ENCODE results near the gene TRERF1.

GRCh38 chr6:42449917-42450476 lies 1.7 kb downstream of the TRERF1 start:
- no peak for TF ChIP-seq POLR2AphosphoS5 (IDR thresholded peaks at IDR 0.05)
- TF ChIP-seq POLR2A (IDR thresholded peaks at IDR 0.05): no peak
- TF ChIP-seq CTCF (IDR thresholded peaks at IDR 0.05): no peak

All from prostate gland (tissue), 2 donors.